ENCODE measurements around the gene KRTAP29-1.

GRCh38 chr17:41340934-41341861, 38.5 kb upstream of the KRTAP29-1 start:
- TF ChIP-seq REST (IDR thresholded peaks at IDR 0.05; ENCODE audit: insufficient read depth in 1 of 2, low read depth in 2 of 2, low read length in 2 of 2) (no peak), SIN3A (IDR thresholded peaks at IDR 0.05; ENCODE audit: borderline replicate concordance, insufficient read depth, low read length) (no peak), POLR2AphosphoS5 (IDR thresholded peaks at IDR 0.05; ENCODE audit: low read depth, low read length) (no peak), TAF1 (IDR thresholded peaks at IDR 0.05; ENCODE audit: borderline replicate concordance, insufficient read depth, low read length) (no peak), FOXP2 (optimal IDR thresholded peaks at IDR 0.05; ENCODE audit: borderline replicate concordance, extremely low read depth, extremely low read length, insufficient read depth) (no peak)
